HG02852 (cell line): ENCODE results near the gene SHH.

Source experiments
- ATAC-seq: cut with Tn5 transposase; IDR thresholded peaks from one replicate; pipeline ENCODE4 v1.9.1; 2021; ENCODE audit warnings: mild to moderate bottlenecking, moderate library complexity; ENCODE audit not compliant: unreplicated experiment

The SHH gene

DNA sequence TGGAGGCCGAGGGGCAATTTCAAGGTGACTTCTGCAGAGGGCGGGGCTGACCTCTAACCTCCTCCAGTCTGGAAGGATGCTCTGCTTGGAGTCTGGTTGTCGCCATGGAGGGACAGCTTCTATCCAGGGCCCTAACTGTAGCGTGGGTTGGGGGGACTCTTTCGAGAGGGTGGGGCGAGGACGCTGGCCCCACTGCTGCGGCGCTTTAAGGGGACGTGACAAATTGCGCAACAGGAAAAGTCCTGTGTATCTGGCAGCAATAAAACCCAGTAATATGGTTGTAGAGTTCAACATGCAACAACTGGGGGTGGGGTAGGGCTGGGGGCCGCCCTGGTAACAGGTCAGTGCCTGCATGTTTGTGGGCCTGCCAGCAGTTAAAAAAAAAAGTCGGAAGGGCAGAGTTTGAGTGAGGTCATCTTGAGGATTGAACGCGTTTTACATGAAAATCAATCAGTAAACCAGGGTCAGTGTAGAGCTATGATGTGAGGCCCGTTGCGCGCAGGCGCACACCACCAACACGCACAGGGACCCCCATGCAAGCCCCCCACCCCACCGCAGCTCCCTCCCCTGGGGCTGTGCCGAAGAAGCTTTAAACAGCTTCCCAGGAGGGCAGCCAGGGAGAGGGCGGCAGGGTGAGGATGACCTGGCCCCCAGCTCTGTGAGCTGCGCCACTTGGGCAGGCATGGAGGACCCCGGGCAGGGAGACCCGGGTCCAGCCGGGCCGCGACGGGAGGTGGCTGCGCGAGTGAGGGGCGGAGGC, 4.3 kb downstream of the SHH start:
- no peak for ATAC-seq

DNA sequence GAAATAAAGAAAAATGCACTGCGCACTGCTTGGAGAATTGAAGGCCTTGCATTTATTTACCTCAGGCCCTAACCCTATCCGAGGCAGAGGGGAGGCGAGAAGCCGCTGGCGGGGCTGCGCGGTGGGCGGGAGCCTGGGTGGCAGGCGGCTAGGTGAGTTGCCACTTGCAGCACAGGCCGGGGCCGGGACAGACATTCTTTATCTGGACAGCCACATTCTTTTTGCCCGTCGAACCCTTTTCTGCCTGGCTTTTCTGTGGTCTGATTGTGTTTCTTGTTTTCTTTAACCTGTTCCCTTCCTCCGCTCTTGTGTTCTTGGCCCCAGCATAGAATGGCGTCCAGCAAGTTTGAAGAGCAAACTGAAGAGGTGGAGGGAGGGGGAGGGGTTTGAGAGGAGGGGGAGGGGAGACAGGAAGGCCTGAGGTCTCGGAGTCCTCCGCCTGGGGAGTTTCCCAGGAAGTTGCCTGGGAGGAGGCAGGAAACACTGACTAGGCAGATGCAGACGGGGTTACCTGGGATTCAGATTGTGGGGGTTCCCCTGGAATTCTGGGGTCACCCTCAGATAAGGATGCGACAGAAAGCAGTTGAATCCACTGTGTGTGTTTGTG, 5.1 kb downstream of the SHH start:
- no peak for ATAC-seq

DNA sequence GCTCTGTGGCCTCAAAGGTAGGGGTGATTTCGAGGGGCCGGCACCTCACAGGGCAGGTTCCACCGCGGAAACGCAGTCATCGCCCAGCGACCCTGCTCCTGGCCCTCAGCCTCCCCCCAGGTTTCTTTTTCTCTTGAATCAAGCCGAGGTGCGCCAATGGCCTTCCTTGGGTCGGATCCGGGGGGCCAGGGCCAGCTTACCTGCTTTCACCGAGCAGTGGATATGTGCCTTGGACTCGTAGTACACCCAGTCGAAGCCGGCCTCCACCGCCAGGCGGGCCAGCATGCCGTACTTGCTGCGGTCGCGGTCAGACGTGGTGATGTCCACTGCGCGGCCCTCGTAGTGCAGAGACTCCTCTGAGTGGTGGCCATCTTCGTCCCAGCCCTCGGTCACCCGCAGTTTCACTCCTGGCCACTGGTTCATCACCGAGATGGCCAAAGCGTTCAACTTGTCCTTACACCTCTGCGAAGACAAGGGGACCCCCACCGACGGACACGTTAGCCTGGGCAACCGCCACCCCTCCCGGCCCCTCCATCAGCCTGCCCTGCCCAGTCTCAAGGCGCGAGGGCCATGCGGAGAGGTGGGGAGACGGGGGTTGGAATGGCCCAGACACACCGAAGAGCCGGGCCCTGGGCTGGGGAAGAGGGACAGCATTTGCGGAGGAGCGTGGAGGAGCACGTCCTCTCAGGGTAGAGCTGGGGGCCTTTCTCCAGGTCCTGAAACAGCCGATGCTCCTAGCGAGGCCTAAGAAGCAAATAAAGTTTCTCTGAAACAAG, 6.0 kb downstream of the SHH start:
- no peak for ATAC-seq

DNA sequence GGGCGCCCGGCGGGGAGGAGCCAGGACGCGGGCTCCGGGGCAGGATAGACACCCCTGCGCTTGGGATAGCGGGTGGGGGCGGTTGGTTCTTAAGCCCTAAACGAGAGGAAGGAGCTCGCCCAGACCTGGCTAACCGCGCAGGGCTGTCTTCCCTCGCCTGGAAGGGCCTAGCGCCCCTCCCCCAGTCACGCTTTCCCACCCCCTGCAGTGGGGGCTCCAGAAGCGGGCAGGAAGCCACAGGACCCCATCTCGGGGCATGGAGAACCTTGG, 6.5 kb downstream of the SHH start:
- no peak for ATAC-seq

DNA sequence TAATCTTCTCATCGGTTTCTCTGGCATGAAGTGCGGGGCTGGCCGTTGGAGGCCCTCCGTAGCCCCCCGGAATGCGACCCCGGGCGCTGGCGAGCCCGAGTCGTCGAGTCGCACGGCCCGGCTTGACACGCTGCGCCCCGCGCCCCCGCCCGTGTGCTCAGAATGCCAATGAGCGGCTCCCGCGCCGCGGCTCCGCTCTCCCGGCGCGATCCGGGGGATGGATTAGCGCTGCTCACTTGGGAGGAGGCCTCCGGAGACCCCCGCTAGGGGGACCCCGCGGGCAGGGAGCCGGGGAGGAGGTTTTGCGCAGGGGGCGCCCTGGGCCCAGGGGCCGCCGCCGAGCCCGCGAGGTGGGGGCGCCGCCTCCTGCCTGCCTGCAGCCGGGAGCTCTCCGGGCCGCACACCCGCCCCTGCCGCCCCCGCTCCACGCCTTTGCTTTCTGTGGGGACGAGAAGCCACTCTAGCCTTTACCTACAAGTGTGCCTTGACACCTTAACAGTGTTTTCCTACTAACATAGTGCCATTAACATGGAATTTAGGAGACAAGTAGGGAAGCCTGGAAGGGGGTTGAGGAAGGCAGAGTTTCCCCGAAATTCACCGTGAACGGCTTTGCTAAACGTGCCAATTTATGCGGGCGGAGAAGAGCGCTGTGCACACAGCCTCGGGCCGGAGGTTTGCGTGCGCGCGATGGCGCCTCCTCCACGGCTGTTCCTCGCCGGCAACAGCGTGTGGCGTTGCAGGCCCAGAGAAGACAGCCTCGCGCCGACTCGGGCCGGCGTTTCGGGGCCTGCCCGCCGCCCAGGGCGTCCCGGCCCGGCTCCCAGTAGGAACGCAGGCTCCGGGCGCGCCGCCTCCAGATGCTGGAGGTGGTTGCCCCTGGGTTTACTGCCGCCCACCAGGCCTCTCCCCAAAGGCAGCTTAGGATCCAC, 7.1 kb downstream of the SHH start:
- peak; percentile 45 for ATAC-seq

DNA sequence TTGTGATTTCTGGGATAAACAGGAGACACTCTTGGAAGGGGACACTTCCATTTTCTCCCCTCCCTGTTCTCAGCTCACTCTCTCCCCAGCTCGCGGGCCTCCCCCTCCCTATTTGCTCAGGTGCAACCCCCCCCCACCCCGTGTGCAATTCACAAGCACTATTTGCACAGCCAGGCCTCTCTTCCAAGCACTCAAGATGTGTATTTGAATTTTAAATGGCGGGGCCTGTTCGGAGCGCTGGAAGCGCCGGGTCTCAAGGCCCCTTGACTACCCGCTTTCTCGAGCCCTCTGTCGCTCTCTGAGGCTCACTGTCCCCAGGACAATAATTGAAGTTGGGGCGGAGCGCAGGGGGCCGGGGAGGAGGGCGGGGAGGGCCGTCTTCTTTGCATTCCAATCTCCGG, 7.8 kb downstream of the SHH start:
- no peak for ATAC-seq

DNA sequence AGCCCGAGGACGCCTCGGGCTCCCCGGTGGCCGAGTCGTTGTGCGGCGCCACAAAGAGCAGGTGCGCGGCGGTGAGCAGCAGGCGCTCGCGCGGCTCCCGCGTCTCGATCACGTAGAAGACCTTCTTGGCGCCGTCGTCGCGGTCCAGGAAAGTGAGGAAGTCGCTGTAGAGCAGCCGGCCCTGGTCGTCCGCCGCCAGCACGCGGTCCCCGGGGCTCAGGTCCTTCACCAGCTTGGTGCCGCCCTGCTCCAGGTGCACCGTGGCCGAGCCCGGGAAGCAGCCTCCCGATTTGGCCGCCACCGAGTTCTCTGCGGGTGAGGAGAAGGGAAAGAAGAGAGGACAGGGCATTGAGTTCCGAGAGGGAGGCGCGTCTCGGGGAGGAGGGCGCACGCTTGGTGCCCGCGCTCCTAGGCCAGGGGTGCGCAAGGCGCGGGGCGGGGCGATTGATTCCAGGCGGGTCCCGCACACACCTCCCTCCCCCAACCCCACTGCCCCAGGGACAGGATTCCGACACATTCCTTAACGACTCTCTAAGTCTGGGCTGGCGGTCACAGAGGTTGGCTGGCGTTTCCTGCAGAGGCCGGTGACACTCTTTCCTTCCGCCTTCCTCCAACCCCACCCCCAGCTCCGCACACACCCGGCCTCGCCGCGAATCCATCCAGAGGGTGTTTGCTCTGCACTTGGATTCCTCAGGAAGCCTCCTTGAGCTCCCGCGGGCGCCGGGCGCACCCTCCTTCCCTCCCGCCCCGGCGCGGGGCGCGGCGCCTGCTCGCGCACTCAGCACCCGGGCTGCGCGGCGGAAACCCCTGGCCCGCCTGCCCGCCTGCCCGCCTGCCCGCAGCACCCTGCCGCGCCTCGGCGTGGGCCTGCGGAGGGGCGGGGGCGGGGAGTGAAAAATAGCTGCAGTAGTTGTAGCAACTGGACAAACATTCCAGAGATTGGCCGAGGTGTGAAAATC, 8.6 kb downstream of the SHH start:
- ATAC-seq: no peak

DNA sequence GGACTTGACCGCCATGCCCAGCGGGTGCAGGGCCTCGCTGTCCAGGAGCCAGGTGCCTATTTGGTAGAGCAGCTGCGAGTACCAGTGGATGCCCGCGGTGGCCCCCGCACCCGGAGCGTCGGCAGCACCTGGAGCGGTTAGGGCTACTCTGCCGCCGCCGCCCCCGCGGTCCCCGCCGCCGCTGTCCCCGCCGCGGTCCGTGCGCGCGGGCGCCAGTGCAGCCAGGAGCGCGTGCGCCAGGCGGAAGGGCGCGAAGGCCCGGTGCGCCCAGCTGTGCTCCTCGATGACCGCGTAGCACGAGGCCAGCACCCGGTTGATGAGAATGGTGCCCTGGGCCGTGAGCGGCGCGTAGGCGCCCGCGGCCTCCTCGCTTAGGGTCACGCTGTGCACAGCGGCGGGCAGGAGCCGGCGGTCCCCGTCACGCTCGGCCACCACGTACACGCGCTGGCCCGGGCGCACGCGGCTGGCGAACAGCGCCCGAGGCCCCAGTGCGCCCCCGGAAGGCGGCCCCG, 9.3 kb downstream of the SHH start:
- no peak for ATAC-seq

DNA sequence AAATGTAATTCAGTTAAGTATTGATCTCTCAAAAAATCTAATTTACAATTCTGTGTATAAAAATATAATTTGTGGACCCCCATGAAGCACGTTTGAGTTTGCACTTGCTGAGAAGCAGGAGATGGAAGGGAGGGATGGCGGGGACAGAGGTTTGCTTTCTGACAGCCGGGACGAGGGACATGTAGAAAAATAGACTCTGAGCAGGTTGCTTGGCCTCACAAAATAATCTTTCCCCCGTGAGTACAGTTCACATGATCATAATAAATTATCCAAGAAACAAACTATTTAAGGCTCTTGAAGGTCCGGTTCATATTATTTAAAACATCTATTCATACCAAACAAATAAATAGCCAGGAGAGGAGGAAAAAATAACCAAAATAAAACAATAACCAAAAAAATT, 10.0 kb downstream of the SHH start:
- no peak for ATAC-seq

DNA sequence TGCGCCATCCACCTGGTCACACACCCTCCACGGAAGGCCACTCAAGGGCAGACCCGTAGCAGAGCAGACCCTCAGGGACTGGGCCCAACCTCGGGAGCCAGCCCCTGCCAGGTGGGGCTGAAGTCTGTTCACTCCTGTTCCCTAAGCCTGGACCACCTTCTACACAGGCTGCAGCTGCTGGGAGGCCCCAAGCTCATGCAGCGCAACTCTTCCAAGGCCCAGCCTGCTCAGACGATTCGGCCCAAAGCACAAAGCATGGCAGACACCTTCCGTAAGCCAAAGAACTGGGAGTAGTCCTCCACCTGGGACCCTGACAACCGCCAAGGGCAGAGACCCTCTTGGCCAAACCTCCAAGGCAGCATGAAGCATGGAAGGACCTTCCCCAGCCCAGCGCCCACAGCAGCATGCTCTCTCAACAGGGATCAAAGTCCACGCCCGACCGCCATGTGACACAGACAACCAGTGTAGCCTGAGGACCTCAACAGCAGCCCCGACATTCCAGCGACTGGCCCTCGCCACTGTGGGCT, 11.5 kb downstream of the SHH start:
- no peak for ATAC-seq

DNA sequence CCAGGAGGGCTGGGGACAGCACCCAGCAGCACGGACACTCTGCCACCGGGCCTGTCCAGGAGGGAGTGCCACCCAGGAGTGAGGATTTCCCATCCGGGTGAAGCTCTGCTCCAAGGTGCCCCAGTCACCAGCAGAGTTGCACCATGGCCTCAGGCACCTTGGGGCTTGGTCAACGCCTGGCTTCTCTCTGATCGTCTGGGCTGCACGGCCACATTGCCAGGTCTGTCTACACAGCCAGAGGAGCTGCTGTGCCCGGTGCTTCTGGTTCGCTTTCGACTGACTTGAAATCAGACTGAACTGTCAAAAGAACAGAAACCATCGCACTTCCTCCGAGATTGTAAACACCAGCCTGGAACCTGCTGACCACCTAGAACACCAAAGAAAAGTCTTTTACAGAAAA, 12.0 kb downstream of the SHH start:
- ATAC-seq: no peak

DNA sequence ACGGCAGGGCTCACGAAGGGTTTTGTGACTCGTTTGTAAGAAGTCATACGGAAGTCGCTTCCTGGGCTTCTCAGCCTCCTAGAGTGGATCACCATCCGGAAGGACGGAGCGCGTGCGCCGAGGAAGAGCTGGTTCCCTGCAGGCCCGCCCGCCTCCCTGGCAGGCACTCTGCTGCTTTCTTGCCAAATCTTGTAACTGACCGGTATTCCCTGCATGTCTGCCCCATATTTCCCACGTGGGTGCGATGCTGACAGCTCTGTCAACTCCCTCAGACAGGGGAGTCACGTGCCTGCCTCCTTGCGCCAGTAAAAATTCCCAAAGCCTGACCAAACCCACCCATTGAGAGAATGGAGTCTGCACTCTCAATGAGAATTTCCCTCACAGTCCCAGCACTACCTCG, 12.7 kb downstream of the SHH start:
- no peak for ATAC-seq

DNA sequence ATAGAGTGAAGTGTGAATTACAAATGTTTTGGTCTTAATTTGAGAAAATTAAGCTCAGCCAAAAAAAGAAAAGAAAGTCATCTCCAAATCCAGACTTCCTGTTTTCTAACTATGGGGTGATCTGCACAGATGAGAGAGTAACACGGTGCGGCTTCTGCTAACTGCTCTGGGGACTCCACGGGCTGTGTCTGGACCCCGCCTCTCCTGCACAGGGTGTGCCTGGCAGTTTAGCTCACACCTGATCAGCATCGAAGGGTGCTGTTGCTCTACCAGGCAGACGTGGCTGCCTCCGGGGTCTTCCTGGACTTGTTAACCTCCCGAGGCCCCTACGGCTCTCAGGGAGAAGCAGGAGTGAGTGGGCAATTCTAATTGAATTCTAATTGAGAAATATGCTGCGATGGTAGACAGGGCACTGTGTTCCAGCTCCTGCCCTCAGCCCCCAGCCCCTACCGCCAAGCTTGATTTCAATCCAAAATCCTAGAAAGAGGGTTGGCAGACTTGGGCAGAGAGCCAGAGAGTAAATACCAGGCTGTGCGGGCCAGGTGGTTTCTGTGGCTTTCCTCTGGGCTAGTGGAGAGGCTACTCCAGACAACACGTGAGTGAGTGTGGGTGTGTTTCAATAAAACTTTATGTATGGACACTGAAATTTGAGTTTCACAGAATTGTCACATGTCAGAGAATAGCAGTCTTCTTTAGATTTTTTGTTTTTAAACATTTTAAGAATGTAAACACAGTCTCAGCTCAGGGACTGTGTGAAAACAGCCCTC, 13.4 kb downstream of the SHH start:
- no peak for ATAC-seq

DNA sequence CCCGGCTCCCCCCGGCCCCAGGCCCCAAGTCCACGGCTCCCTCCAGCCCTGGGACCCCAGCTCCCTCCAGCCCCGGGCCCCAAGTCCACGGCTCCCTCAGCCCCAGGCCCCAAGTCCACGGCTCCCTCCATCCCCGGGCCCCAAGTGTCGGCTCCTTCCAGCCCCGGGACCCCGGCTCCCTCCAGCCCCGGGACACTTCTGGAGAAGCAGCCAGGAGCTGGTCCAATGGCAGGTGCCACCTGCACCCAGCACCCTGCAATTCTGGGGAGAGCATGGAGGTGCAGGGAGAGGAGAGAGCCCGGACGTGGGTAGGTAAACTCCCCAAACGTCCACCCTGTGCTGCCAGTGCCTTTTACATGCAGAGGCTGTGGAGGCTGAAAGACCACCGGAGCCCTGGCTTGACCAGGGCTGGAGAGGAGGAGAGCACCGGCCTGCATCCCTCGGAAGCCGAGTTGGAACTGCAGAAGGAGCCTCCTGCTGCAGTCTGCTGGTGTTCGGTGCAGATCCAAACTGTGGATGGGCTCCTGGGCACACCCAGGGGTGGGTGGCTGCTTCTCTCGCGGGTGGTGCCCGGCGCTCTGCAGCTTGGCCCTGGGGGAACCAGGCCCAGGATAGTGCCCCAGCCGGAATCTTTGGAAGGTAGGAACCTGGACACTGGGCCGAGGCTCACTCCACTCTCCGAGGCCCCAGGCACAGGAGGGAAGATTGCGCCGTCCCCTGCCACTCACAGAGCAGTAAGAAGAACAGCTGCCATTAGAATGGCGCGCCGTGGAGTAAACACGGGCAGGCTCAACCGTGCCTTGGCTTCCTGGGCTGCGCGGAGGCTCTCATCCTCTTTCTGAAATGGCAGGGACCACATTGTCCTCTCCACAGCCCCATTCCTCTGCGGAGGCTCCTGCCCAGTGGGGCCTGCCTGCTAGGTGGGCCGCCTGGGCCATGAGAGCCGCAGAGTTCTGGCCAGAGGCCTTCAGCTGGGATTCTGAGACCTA, 14.7 kb downstream of the SHH start:
- no peak for ATAC-seq

DNA sequence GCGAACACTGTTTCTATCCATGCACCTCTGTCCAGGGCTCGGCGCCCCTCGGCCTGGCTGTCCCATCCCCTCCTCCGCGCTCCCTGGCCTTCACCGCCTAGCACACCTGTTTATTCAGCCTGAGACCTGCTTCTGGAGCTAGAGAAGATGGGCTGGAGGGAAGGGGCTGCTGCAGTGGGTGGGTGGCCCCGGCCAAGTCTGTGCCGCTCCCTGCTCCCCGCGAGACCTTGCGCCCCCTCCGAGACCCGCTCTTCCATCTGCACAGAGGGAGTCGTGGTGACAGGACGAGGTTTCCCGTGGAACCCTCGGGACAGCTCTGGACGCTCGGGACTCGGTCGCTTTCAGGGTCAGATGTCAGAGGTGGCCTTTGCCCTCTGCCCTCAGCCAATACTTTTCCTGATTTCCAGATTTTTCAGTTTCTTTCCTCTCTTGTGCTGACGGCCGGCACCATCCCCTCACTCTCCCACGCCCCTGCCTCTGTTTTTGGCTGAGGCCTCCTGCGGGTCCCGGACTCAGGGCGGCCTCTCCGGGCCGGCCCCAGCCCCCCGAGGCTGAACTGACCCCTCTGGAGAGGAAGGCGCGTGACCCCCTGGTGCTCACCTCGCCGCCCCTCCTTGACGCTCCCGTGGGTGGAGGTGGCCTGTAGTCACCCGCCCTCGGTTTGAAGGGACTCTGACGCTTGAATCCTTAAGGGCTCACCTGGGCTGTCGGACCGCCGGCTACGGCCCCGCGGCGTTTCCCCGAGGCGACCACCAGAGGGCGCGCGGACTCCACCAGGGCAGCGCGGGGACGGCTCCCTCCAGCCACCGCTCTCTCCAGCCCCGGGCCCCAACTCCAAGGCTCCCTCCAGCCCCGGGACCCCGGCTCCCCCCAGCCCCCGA, 15.6 kb downstream of the SHH start:
- peak; percentile 55 for ATAC-seq

DNA sequence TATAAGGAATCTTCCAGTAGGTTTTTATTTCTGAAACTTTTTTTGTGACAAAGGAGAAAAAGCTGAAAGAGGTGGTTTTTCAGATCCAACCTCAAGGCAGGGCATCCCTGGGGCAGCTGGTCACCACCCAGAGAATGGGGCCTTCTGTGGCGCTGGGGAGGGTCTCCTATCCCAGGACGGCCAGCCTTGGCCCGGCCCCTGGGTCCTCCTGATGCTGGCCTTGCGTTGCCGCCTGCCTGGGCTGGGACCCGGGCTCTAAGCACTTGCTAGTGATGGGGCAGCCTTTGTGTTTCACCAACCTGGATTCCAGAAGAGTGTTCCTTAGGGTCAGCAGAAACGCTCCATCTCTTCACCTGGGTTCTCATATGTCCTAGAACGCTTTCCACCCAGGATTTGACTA, 16.3 kb downstream of the SHH start:
- ATAC-seq: no peak

DNA sequence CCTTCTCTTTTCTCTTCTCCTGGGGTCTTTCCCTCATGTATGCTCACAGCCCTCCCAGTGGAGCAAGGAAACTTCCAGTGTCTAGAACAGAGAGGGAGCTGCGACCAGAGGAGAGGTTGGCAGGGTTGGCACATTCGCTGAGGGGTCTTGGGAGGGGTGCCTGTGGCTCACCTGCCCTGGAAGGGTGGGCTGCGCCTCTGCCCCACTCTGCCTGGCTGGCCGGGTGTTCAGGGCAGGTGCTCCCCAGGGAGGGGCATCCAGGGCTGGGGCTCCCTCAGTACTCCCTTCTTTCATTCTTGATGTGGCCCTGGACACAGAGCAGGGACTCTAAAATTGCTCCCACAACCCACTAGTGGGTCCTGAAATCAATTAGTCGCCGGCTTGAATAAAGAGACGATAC, 16.9 kb downstream of the SHH start:
- no peak for ATAC-seq
